ENCODE measurements around the gene ETV7.
"Not testable (repeated sequence)": the region's sequence is repeated elsewhere in the genome, so short reads cannot be mapped to it uniquely, and the experiment has no call there.

DNA sequence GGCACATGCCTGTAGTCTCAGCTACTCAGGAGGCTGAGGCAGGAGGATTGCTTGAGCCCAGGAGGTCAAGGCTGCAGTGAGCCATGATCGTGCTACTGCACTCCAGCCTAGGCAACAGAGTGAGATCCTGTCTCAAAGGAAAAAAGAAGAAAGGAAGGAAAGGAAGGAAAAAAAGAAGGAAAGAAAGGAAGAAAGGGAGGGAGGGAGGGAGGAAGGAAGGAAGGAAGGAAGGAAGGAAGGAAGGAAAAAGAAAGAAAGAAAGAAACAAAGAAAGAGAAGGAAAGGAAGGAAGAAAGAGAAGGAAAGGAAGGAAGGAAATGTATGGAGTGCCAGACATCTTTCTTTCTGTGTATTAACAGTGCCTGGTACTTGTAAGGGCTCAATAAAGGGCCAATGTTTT is 49.2 kb downstream of the ETV7 start:
- not testable (repeated sequence) for TF ChIP-seq POLR2AphosphoS5 (IDR thresholded peaks at IDR 0.05; ENCODE audit: borderline replicate concordance, low read depth, low read length); EZH2 (IDR thresholded peaks at IDR 0.05)

Data from SK-N-MC (cell line).